Activated CD4-positive, alpha-beta memory T cell treated with anti-CD3 and anti-CD28 coated beads for 36 hours (primary cell): ENCODE measurements around the gene HS3ST3A1. TPM values are rescaled to one million over a fixed set of nuclear protein-coding genes. Genes with fewer than 3 reads are reported as not detected.

Source experiments
- CTCF ChIA-PET: fragments of 350-600 bp; sonication (Branson Sonifier 250); formaldehyde crosslinking; loops from one replicate; lab custom pipeline; 2021; ENCODE audit warnings: antibody characterized with exemption, inconsistent platforms; lab: Charles Lee
- POLR2A ChIA-PET: fragments of 350-600 bp; sonication (Branson Sonifier 250); formaldehyde crosslinking; loops from one replicate; lab custom pipeline; 2021; ENCODE audit warnings: antibody characterized with exemption; lab: Charles Lee
- DNase-seq: peaks from one replicate; pipeline ENCODE4 v3.0.0-alpha.2; 2020
- H3K27ac Mint-ChIP-seq: one replicate; pipeline ENCODE4 v1.8.0; 2021; ENCODE audit warnings: mixed read lengths
- H3K27me3 Mint-ChIP-seq: one replicate; pipeline ENCODE4 v1.8.0; 2021; ENCODE audit warnings: mixed read lengths
- H3K36me3 Mint-ChIP-seq: one replicate; pipeline ENCODE4 v1.8.0; 2021; ENCODE audit warnings: mixed read lengths
- H3K4me1 Mint-ChIP-seq: one replicate; pipeline ENCODE4 v1.8.0; 2021; ENCODE audit warnings: low read depth, mixed read lengths
- H3K4me3 Mint-ChIP-seq: one replicate; pipeline ENCODE4 v1.8.0; 2021; ENCODE audit warnings: mild to moderate bottlenecking, mixed read lengths
- H3K9me3 Mint-ChIP-seq: one replicate; pipeline ENCODE4 v1.8.0; 2021; ENCODE audit warnings: mixed read lengths
- intact Hi-C: fragments of 100-400 bp; cut with micrococcal nuclease; formaldehyde crosslinking; loops from one replicate; pipeline ENCODE4 v1.15.1; 2023
- microRNA-seq: library from miRNA; unstranded; fragments of <30 nt; microRNA quantifications from one replicate; pipeline ENCODE4 v1.2.0, GENCODE V29; 2022; ENCODE audit warnings: borderline number of aligned reads, borderline microRNAs expressed, borderline replicate concordance
- total RNA-seq, 2 experiments: library from RNA; stranded (reverse); gene quantifications; one replicate each; pipeline ENCODE4 v1.2.3, GENCODE V29; 2021

The HS3ST3A1 gene
- total RNA-seq, 2 experiments from 2014 or later, result 0.85 to 1.8 TPM

DNA sequence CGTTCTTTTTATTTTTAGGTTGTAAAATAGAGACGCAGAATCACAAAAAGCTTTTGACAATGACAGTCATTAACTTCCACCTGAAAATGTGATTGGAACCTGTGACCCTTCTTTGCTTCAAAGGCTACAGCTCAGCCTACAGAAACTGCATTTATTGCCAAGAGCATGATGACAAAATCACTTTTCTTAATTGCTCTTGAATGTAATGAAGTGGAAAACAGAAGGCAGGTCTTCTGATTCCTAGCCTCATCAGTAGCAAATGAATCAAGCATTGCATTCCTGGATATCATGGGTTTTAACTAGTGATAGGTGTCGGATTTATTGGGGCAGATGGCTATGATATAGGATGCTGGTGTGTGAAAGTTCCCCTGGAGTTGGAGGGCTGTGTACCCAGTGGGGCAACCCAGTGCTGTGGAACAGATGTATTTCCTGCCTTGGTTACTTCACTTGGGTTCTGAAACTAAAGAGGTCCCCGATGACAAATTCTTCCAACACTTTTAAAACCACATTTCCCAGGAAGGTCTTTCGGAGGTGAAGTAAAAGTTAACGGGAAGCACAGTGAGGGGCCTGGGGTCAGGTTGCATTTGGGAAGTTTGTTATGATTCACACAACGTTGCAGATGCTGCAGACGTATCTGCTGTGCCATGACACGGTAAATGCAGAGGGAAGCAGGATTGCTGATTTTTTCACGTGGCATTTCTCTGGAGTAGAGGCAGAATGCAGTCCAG is 127.5 kb downstream of the HS3ST3A1 start:
- H3K27ac Mint-ChIP-seq, result no peak overlapping the region
- POLR2A ChIA-PET, result no interaction called here
- CTCF ChIA-PET, result interaction anchor here (0.6 kb wide), 1 partner anchor 192 kb away, joined by 3 read pairs; no protein-coding TSS in a partner anchor
- H3K9me3 Mint-ChIP-seq, result no peaks in the 10 kb centered on the region
- peaks cover 17% of the 10 kb centered on the region for H3K27me3 Mint-ChIP-seq
- no peak overlapping the region for H3K4me3 Mint-ChIP-seq
- intact Hi-C loops, result no loop called here
- no peak for DNase-seq
- H3K36me3 Mint-ChIP-seq, result no peaks in the 10 kb centered on the region
- H3K4me1 Mint-ChIP-seq, result no peaks in the 10 kb centered on the region

- ChIA-PET POLR2A (no interaction called here), CTCF (no interaction called here)
These were observed 136.1 kb downstream of the HS3ST3A1 start for GRCh38 chr17:13465678-13466077.

GRCh38 chr17:13462673-13463124 is 139.0 kb downstream of the HS3ST3A1 start:
- H3K27me3 Mint-ChIP-seq, result peaks cover 2% of the 10 kb centered on the region
- no peaks in the 10 kb centered on the region for H3K4me1 Mint-ChIP-seq
- ChIA-PET CTCF (no interaction called here), POLR2A (no interaction called here)
- H3K4me3 Mint-ChIP-seq, result no peak overlapping the region
- DNase-seq, result no peak
- no peaks in the 10 kb centered on the region for H3K36me3 Mint-ChIP-seq
- no peaks in the 10 kb centered on the region for H3K9me3 Mint-ChIP-seq
- intact Hi-C loops, result no loop called here
- no peak overlapping the region for H3K27ac Mint-ChIP-seq

More at GRCh38 chr17:13465678-13466077, 136.1 kb downstream of the HS3ST3A1 start:
- Mint-ChIP-seq H3K4me1 (no peaks in the 10 kb centered on the region), H3K27me3 (no peaks in the 10 kb centered on the region), H3K36me3 (no peaks in the 10 kb centered on the region), H3K27ac (no peak overlapping the region), H3K4me3 (no peak overlapping the region), H3K9me3 (no peaks in the 10 kb centered on the region)
- DNase-seq, result no peak
- intact Hi-C loops, result no loop called here

DNA sequence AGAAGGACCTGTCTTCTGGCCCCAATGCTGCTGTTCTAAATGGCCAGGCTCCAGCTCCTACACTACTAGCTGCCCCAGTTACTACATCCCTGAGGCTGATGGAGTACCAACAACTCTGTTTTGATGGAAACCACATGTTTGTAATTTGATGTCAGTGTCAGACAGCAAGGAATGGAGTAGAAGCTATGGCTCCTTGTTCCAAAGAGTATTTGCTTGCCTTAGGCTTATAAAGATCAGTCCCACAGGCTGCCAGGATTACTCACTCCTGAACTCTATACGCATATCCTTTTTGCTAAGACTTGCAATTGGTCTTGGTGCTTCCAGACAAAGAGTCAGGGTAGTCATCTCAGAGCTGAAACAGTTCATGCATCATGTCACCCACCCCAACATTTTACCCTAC is 139.6 kb downstream of the HS3ST3A1 start:
- Mint-ChIP-seq H3K9me3 (no peaks in the 10 kb centered on the region), H3K4me1 (no peaks in the 10 kb centered on the region), H3K27me3 (peaks cover 2% of the 10 kb centered on the region), H3K4me3 (no peak overlapping the region), H3K36me3 (no peaks in the 10 kb centered on the region), H3K27ac (no peak overlapping the region)
- ChIA-PET CTCF (no interaction called here), POLR2A (no interaction called here)
- intact Hi-C loops, result no loop called here
- DNase-seq, result no peak

GRCh38 chr17:13460261-13461000 is 141.3 kb downstream of the HS3ST3A1 start:
- POLR2A ChIA-PET, result no interaction called here
- H3K27me3 Mint-ChIP-seq, result peaks cover 2% of the 10 kb centered on the region
- H3K4me1 Mint-ChIP-seq, result no peaks in the 10 kb centered on the region
- DNase-seq, result no peak
- no peaks in the 10 kb centered on the region for H3K36me3 Mint-ChIP-seq
- intact Hi-C loops, result no loop called here
- CTCF ChIA-PET, result no interaction called here
- no peak overlapping the region for H3K4me3 Mint-ChIP-seq
- no peak overlapping the region for H3K27ac Mint-ChIP-seq
- no peaks in the 10 kb centered on the region for H3K9me3 Mint-ChIP-seq

GRCh38 chr17:13457783-13458182 is 143.9 kb downstream of the HS3ST3A1 start:
- Mint-ChIP-seq H3K36me3 (no peaks in the 10 kb centered on the region), H3K27me3 (peaks cover 2% of the 10 kb centered on the region), H3K4me1 (no peaks in the 10 kb centered on the region), H3K9me3 (no peaks in the 10 kb centered on the region), H3K4me3 (no peak overlapping the region), H3K27ac (no peak overlapping the region)
- ChIA-PET CTCF (no interaction called here), POLR2A (no interaction called here)
- intact Hi-C loops, result no loop called here
- DNase-seq, result no peak

Small RNA genes lying within 50 kb of the gene (microRNA-seq; reads per million reads assigned to microRNA genes)
- gene MIR548H3, result not detected
